ENCODE data around the gene SEPHS2.

DNA sequence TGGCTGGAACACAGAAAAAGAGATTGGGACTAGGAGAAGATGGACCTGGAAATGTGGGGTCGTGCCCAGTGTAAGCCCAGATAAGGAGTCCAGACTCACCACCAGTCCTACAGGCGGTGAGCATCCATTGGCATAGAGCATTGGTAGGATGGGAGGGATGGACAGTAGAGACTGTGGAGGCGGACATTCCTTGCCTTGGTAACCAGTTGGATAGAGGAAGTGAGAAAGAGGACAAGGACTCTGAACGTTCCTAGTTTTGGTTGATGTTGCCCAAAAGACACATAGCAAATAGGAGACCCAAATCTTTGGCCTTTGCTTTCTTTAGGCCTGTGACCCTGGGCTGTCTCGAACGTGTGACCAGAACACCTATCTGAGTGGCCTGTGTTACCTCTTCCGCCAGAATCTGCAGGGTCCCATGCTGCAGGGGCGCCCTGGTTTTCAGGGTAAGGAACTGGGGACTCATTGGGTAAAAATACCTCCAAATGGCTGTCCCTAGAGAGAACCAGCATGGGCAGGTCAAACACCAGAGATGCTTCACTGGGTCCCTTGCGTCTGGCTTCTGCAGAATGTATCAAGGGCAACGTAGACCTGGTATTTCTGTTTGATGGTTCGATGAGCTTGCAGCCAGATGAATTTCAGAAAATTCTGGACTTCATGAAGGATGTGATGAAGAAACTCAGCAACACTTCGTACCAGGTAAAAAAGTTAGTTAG, 33.2 kb upstream of the SEPHS2 start:
- TF ChIP-seq SUZ12 (IDR thresholded peaks at IDR 0.05; ENCODE audit: extremely low read depth, insufficient read depth, insufficient read length), result no peak
- TF ChIP-seq YY1 (IDR thresholded peaks at IDR 0.05; ENCODE audit: insufficient read depth, insufficient read length), result no peak

Data from NT2/D1 (cell line).